Stimulated activated CD8-positive, alpha-beta memory T cell treated with anti-CD3 and anti-CD28 coated beads, Interleukin-4, amount 100 ng/mL, for 4 hours (primary cell): Measurements from ENCODE around the gene TRIM26.

ENCODE experiments used
- DNase-seq, 2 donors: peaks; one replicate each; pipeline ENCODE4 v3.0.0-alpha.2; 2020; ENCODE audit warnings: low read depth in 2 of 2, low spot score in 1 of 2

TRIM26 gene

GRCh38 chr6:30211899-30212298 lies 1.3 kb downstream of the TRIM26 start:
- no peak for DNase-seq

- DNase-seq = no peak
Observed at GRCh38 chr6:30211306-30211705, 1.9 kb downstream of the TRIM26 start.

- DNase-seq = no peak
Observed at GRCh38 chr6:30207619-30208295, 5.4 kb downstream of the TRIM26 start.

GRCh38 chr6:30206799-30207618 lies 6.2 kb downstream of the TRIM26 start:
- no peak for DNase-seq

- DNase-seq = no peak
Observed at GRCh38 chr6:30206152-30206551, 7.1 kb downstream of the TRIM26 start.

- DNase-seq = no peak
Observed at GRCh38 chr6:30204116-30204515, 9.1 kb downstream of the TRIM26 start.

GRCh38 chr6:30202366-30202765 lies 10.8 kb downstream of the TRIM26 start:
- DNase-seq = no peak

- no peak for DNase-seq
Observed at GRCh38 chr6:30200551-30201281, 12.5 kb downstream of the TRIM26 start.

- no peak for DNase-seq
Observed at GRCh38 chr6:30198166-30199084, 14.8 kb downstream of the TRIM26 start.

- no peak for DNase-seq
Observed at GRCh38 chr6:30196376-30196775, 16.8 kb downstream of the TRIM26 start.

GRCh38 chr6:30195951-30196350 lies 17.3 kb downstream of the TRIM26 start:
- DNase-seq = no peak

GRCh38 chr6:30194797-30195690 lies 18.2 kb downstream of the TRIM26 start:
- no peak for DNase-seq

- DNase-seq = no peak
Observed at GRCh38 chr6:30192076-30192475, 21.1 kb downstream of the TRIM26 start.

- DNase-seq = no peak
Observed at GRCh38 chr6:30188541-30188940, 24.7 kb downstream of the TRIM26 start.

- no peak for DNase-seq
Observed at GRCh38 chr6:30185846-30186484, 27.2 kb downstream of the TRIM26 start.

- no peak for DNase-seq
Observed at GRCh38 chr6:30184417-30185031, 28.7 kb downstream of the TRIM26 start.

- DNase-seq = no peak
Observed at GRCh38 chr6:30180145-30180544, 33.1 kb downstream of the TRIM26 start.

- DNase-seq = no peak
Observed at GRCh38 chr6:30178837-30179236, 34.4 kb downstream of the TRIM26 start.

- no peak for DNase-seq
Observed at GRCh38 chr6:30175765-30176164, 37.4 kb downstream of the TRIM26 start.
